Heart left ventricle (tissue), 16 donors: ENCODE measurements around the gene CABS1. TPM values are rescaled to one million over a fixed set of nuclear protein-coding genes. Genes with fewer than 3 reads are reported as not detected.

Source experiments
- ATAC-seq, 4 donors: fragments of 200-7000 bp; cut with Tn5 transposase; one replicate each; pipeline ENCODE4 v1.9.1; 2020 to 2022; ENCODE audit warnings: moderate library complexity in 4 of 4, mild to moderate bottlenecking in 3 of 4, moderate number of reproducible peaks in 1 of 4
- DNase-seq, 5 donors: peaks; one replicate each; pipeline ENCODE4 v3.0.0-alpha.2; 2020
- H3K27ac ChIP-seq, 12 donors: fragments of 200-600 bp; sonication (generic) in 4 of 12; one replicate each; pipeline versions ENCODE4 v1.5.0 to v1.8.0; 2016 to 2022; ENCODE audit warnings: mild to moderate bottlenecking in 2 of 12
- H3K27me3 ChIP-seq, 9 donors: fragments of 200-600 bp; sonication (generic) in 2 of 9; one replicate each; pipeline versions ENCODE4 v1.5.1 to v1.8.0; 2016 to 2022; ENCODE audit warnings: mild to moderate bottlenecking in 3 of 9
- H3K36me3 ChIP-seq, 9 donors: fragments of 200-600 bp; sonication (generic) in 2 of 9; one replicate each; pipeline versions ENCODE4 v1.5.0 to v1.8.0; 2018 to 2022; ENCODE audit warnings: mild to moderate bottlenecking in 2 of 9
- H3K4me1 ChIP-seq, 12 donors: fragments of 200-600 bp; sonication (generic) in 4 of 12; one replicate each; pipeline versions ENCODE4 v1.5.0 to v1.8.0; 2016 to 2022; ENCODE audit warnings: mild to moderate bottlenecking in 3 of 12
- H3K4me3 ChIP-seq, 12 donors: fragments of 200-600 bp; sonication (generic) in 4 of 12; one replicate each; pipeline versions ENCODE4 v1.5.0 to v1.8.0; 2017 to 2022; ENCODE audit warnings: mild to moderate bottlenecking in 9 of 12, moderate library complexity in 4 of 12
- H3K9me3 ChIP-seq, 12 donors: fragments of 200-600 bp; sonication (generic) in 4 of 12; one replicate each; pipeline versions ENCODE4 v1.5.0 to v1.8.0; 2016 to 2022; ENCODE audit warnings: mild to moderate bottlenecking in 1 of 12
- CTCF ChIP-seq, 12 donors: fragments of 200-600 bp; sonication (generic) in 4 of 12; IDR thresholded peaks; one replicate each; pipeline versions ENCODE4 v1.5.0 to v1.8.0; 2018 to 2022; ENCODE audit warnings: antibody characterized with exemption in 12 of 12, mild to moderate bottlenecking in 5 of 12
- POLR2A ChIP-seq, 2 donors: fragments of 450-650 bp; IDR thresholded peaks; one replicate each; pipeline ENCODE4 v1.6.1; 2017; ENCODE audit warnings: antibody characterized with exemption in 2 of 2, mild to moderate bottlenecking in 2 of 2, moderate library complexity in 2 of 2
- WGBS, 4 donors: extraction: QIAGEN DNeasy Blood & Tissue Kit in 2 of 4; methylation state at CpG; one replicate each; pipeline versions ENCODE4 v1.1.5 to v1.1.7; 2013 to 2018; 5-methylcytosine and 5-hydroxymethylcytosine counted together
- intact Hi-C, 10 donors: fragments of 100-400 bp; cut with DNase I; formaldehyde crosslinking; loops; one replicate each; pipeline versions ENCODE4 v1.11.1 to v1.14.2; 2022
- polyA plus RNA-seq, 2 donors: library from polyadenylated mRNA; stranded (reverse); fragments of 200-250 nt; gene quantifications; one replicate each; pipeline ENCODE4 v1.2.3, GENCODE V29; 2013
- total RNA-seq, 9 donors: library from RNA; depleted of rRNA in 2 of 9; stranded (reverse); fragments of >200 nt in 2 of 9; fragmentation: NEBNext Ultra II Directional in 3 of 9; extraction: Animal tissue kit (Norgen Biotek cat#: 25700) in 3 of 9; gene quantifications; one replicate each; pipeline versions ENCODE4 v1.1.0 to v1.2.4, GENCODE V29; 2016 to 2023
- donor health status: ischemic (EF 13 %, LVEDD 7.1; RV severe dilation, severe dysfunction).
- donor health status: healthy with polysubstance abuse.
- donor health status: DM: no; HTN: yes; CAD: no.
- donor health status: DM: no; HTN: no; CAD: no.
- donor health status: ischemic (EF 25% LVEDD 6.9; RV normal size, moderate dysfunction).
- donor health status: ischemic (EF 25% LVEDD 5.7; RV mildly dilated, moderate dysfunction).
- donor health status: healthy.
- donor health status: DM: yes; HTN: yes; CAD: no.
- donor health status: ischemic (EF 35%, LVEDD 5.7; RV mildly dilated, moderate dysfunction).
- donor health status: nonischemic (EF 11% LVEDD 7.7; RV severe dilation, severe dysfunction).
- donor health status: DM: yes; HTN: yes; CAD: no.
- donor health status: PGD.
- donor health status: ischemic (EF 29% LVEDD 5.4; RV normal size, mild dysfunction).
- donor health status: nonischemic (EF 23%, LVEDD 6.1; RV moderate dilation, normal function).

CABS1 gene
- total and polyA plus RNA-seq, 11 donors: not detected

- no peak for DNase-seq
- no peak overlapping the region for H3K27ac ChIP-seq
- WGBS, 4 donors: 63 to 81% (median 69%) methylated on average over 1 of the region's 1 CpG
- no peaks in the 10 kb centered on the region for H3K27me3 ChIP-seq
- H3K4me1 ChIP-seq: no peaks in the 10 kb centered on the region
- H3K4me3 ChIP-seq: no peak overlapping the region
- no peak for TF ChIP-seq CTCF (IDR thresholded peaks at IDR 0.05)
- TF ChIP-seq POLR2A (IDR thresholded peaks at IDR 0.05): no peak
- H3K36me3 ChIP-seq: no peaks in the 10 kb centered on the region
- intact Hi-C loops: no loop called here
- ATAC-seq: no peak
- H3K9me3 ChIP-seq: no peaks in the 10 kb centered on the region
These were observed 36.7 kb upstream of the CABS1 start for GRCh38 chr4:70298051-70298450.

- Histone ChIP-seq H3K27me3 (no peaks in the 10 kb centered on the region), H3K9me3 (peaks cover 0 to 2% (median 0%) of the 10 kb centered on the region in 12 donors), H3K36me3 (no peaks in the 10 kb centered on the region), H3K4me3 (no peak overlapping the region), H3K4me1 (no peaks in the 10 kb centered on the region), H3K27ac (no peak overlapping the region)
- no peak for ATAC-seq
- intact Hi-C loops: no loop called here
- DNase-seq: no peak
- TF ChIP-seq CTCF (IDR thresholded peaks at IDR 0.05) (no peak), POLR2A (IDR thresholded peaks at IDR 0.05) (no peak)
- WGBS, 4 donors: 82 to 89% (median 83%) methylated on average over 2 of the region's 2 CpGs
These were observed 35.1 kb upstream of the CABS1 start for GRCh38 chr4:70299643-70300042.

- 78 to 79% (median 78%) methylated on average over 4 of the region's 4 CpGs for WGBS, 4 donors
- H3K9me3 ChIP-seq: peaks cover 0 to 2% (median 0%) of the 10 kb centered on the region in 12 donors
- intact Hi-C loops: no loop called here
- DNase-seq (no peak), ATAC-seq (no peak)
- H3K27me3 ChIP-seq: no peaks in the 10 kb centered on the region
- TF ChIP-seq POLR2A (IDR thresholded peaks at IDR 0.05) (no peak), CTCF (IDR thresholded peaks at IDR 0.05) (no peak)
- H3K27ac ChIP-seq: no peak overlapping the region
- no peak overlapping the region for H3K4me3 ChIP-seq
- H3K36me3 ChIP-seq: no peaks in the 10 kb centered on the region
- H3K4me1 ChIP-seq: no peaks in the 10 kb centered on the region
These were observed 34.6 kb upstream of the CABS1 start for GRCh38 chr4:70300215-70300614.

GRCh38 chr4:70303090-70303489 lies 31.7 kb upstream of the CABS1 start:
- Histone ChIP-seq H3K27ac (no peak overlapping the region), H3K4me1 (no peaks in the 10 kb centered on the region), H3K4me3 (no peak overlapping the region), H3K27me3 (no peaks in the 10 kb centered on the region), H3K36me3 (no peaks in the 10 kb centered on the region), H3K9me3 (peaks cover 0 to 4% (median 0%) of the 10 kb centered on the region in 12 donors)
- intact Hi-C loops: no loop called here
- WGBS, 4 donors: 73 to 84% (median 77%) methylated on average over 1 of the region's 1 CpG
- ATAC-seq (no peak), DNase-seq (no peak)
- TF ChIP-seq CTCF (IDR thresholded peaks at IDR 0.05) (no peak), POLR2A (IDR thresholded peaks at IDR 0.05) (no peak)
